ENCODE results near the gene MACROD2.

The MACROD2 gene

GRCh38 chr20:14470231-14470899 is 475.0 kb downstream of the MACROD2 start:
- no peak for DNase-seq (ENCODE audit: low read depth, low spot score)

- DNase-seq (ENCODE audit: low read depth, low spot score): no peak
Measured at GRCh38 chr20:14470977-14471661, 475.8 kb downstream of the MACROD2 start.

- DNase-seq (ENCODE audit: low read depth, low spot score): no peak
Measured at GRCh38 chr20:14477125-14477524, 481.8 kb downstream of the MACROD2 start.

GRCh38 chr20:14478126-14478525 is 482.8 kb downstream of the MACROD2 start:
- no peak for DNase-seq (ENCODE audit: low read depth, low spot score)

GRCh38 chr20:14481863-14482262 is 486.5 kb downstream of the MACROD2 start:
- DNase-seq (ENCODE audit: low read depth, low spot score): no peak

GRCh38 chr20:14488212-14488611 is 492.9 kb downstream of the MACROD2 start:
- no peak for DNase-seq (ENCODE audit: low read depth, low spot score)

GRCh38 chr20:14488756-14489479 is 493.6 kb downstream of the MACROD2 start:
- no peak for DNase-seq (ENCODE audit: low read depth, low spot score)

- DNase-seq (ENCODE audit: low read depth, low spot score): no peak
Measured at GRCh38 chr20:14489544-14489943, 494.2 kb downstream of the MACROD2 start.

GRCh38 chr20:14491436-14491835 is 496.1 kb downstream of the MACROD2 start:
- DNase-seq (ENCODE audit: low read depth, low spot score): no peak

GRCh38 chr20:14493408-14493807 is 498.1 kb downstream of the MACROD2 start:
- no peak for DNase-seq (ENCODE audit: low read depth, low spot score)

GRCh38 chr20:14494355-14494754 is 499.0 kb downstream of the MACROD2 start:
- no peak for DNase-seq (ENCODE audit: low read depth, low spot score)

- DNase-seq (ENCODE audit: low read depth, low spot score): no peak
Measured at GRCh38 chr20:14495066-14495465, 499.8 kb downstream of the MACROD2 start.

- DNase-seq (ENCODE audit: low read depth, low spot score): no peak
Measured at GRCh38 chr20:14497004-14497403, 501.7 kb downstream of the MACROD2 start.

GRCh38 chr20:14498772-14499171 is 503.5 kb downstream of the MACROD2 start:
- DNase-seq (ENCODE audit: low read depth, low spot score): no peak

GRCh38 chr20:14505476-14505875 is 510.2 kb downstream of the MACROD2 start:
- DNase-seq (ENCODE audit: low read depth, low spot score): no peak

- DNase-seq (ENCODE audit: low read depth, low spot score): no peak
Measured at GRCh38 chr20:14507711-14508110, 512.4 kb downstream of the MACROD2 start.

- DNase-seq (ENCODE audit: low read depth, low spot score): no peak
Measured at GRCh38 chr20:14510341-14510740, 515.0 kb downstream of the MACROD2 start.

- DNase-seq (ENCODE audit: low read depth, low spot score): no peak
Measured at GRCh38 chr20:14512839-14513238, 517.5 kb downstream of the MACROD2 start.

- DNase-seq (ENCODE audit: low read depth, low spot score): no peak
Measured at GRCh38 chr20:14518648-14519047, 523.3 kb downstream of the MACROD2 start.

GRCh38 chr20:14521016-14521415 is 525.7 kb downstream of the MACROD2 start:
- no peak for DNase-seq (ENCODE audit: low read depth, low spot score)

- DNase-seq (ENCODE audit: low read depth, low spot score): no peak
Measured at GRCh38 chr20:14521436-14521835, 526.1 kb downstream of the MACROD2 start.

- no peak for DNase-seq (ENCODE audit: low read depth, low spot score)
Measured at GRCh38 chr20:14522595-14522994, 527.3 kb downstream of the MACROD2 start.

GRCh38 chr20:14523090-14523489 is 527.8 kb downstream of the MACROD2 start:
- no peak for DNase-seq (ENCODE audit: low read depth, low spot score)

Measured in smooth muscle cell of the brain vasculature (primary cell).